A549 (cell line): ENCODE data around the gene DLGAP1.
"Not testable (repeated sequence)": the region's sequence is repeated elsewhere in the genome, so short reads cannot be mapped to it uniquely, and the experiment has no call there.

Source experiments
- CBX2 ChIP-seq: fragments of 200-600 bp; sonication (generic); IDR thresholded peaks from 2 replicates; pipeline ENCODE4 v1.6.1; 2016; ENCODE audit warnings: low read depth, mild to moderate bottlenecking, borderline replicate concordance
- TF ChIP-seq, protein P1 (sequence below): fragments of >200 bp; sonication (Bioruptor Twin); formaldehyde crosslinking; IDR thresholded peaks from 3 replicates; pipeline ENCODE4 v1.5.1; 2016
- TF ChIP-seq, protein P2 (sequence below): fragments of 200-600 bp; sonication (generic); IDR thresholded peaks from 2 replicates; pipeline ENCODE4 v1.6.1; 2016; ENCODE audit warnings: antibody characterized with exemption, mild to moderate bottlenecking, moderate library complexity

DNA sequence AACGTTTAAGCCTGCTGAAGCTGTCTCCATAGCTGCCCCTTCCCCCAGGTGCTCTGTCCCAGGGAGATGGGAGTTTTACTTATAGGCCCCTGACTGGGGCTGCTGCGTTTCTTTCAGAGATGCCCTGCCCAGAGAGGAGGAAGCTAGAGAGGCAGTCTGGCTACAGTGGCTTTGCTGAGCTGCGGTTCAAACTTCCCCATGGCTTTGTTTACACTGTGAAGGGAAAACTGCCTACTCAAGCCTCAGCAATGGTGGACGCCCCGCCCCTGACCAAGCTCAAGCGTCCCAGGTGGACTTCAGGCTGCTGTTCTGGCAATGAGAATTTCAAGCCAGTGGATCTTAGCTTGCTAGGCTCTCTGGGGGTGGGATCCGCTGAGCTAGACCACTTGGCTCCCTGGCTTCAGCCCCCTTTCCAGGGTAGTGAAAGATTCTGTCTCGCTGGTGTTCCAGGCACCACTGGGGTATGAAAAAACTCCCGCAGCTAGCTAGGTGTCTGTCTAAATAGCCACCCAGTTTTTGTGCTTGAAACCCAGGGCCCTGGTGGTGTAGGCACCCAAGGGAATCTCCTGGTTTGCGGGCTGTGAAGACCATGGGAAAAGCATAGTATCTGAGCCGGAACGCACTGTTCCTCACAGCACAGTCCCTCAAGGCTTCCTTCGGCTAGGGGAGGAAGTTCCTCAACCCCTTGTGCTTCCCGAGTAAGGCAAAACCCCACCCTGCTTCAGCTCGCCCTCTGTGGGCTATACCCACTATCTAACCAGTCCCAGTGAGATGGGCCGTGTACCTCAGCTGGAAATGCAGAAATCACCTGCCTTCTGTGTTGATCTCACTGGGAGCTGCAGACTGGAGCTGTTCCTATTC lies 755.2 kb downstream of the DLGAP1 start:
- TF ChIP-seq, protein P1, sequence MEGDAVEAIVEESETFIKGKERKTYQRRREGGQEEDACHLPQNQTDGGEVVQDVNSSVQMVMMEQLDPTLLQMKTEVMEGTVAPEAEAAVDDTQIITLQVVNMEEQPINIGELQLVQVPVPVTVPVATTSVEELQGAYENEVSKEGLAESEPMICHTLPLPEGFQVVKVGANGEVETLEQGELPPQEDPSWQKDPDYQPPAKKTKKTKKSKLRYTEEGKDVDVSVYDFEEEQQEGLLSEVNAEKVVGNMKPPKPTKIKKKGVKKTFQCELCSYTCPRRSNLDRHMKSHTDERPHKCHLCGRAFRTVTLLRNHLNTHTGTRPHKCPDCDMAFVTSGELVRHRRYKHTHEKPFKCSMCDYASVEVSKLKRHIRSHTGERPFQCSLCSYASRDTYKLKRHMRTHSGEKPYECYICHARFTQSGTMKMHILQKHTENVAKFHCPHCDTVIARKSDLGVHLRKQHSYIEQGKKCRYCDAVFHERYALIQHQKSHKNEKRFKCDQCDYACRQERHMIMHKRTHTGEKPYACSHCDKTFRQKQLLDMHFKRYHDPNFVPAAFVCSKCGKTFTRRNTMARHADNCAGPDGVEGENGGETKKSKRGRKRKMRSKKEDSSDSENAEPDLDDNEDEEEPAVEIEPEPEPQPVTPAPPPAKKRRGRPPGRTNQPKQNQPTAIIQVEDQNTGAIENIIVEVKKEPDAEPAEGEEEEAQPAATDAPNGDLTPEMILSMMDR, result not testable (repeated sequence)
- not testable (repeated sequence) for TF ChIP-seq CBX2
- TF ChIP-seq, protein P2, sequence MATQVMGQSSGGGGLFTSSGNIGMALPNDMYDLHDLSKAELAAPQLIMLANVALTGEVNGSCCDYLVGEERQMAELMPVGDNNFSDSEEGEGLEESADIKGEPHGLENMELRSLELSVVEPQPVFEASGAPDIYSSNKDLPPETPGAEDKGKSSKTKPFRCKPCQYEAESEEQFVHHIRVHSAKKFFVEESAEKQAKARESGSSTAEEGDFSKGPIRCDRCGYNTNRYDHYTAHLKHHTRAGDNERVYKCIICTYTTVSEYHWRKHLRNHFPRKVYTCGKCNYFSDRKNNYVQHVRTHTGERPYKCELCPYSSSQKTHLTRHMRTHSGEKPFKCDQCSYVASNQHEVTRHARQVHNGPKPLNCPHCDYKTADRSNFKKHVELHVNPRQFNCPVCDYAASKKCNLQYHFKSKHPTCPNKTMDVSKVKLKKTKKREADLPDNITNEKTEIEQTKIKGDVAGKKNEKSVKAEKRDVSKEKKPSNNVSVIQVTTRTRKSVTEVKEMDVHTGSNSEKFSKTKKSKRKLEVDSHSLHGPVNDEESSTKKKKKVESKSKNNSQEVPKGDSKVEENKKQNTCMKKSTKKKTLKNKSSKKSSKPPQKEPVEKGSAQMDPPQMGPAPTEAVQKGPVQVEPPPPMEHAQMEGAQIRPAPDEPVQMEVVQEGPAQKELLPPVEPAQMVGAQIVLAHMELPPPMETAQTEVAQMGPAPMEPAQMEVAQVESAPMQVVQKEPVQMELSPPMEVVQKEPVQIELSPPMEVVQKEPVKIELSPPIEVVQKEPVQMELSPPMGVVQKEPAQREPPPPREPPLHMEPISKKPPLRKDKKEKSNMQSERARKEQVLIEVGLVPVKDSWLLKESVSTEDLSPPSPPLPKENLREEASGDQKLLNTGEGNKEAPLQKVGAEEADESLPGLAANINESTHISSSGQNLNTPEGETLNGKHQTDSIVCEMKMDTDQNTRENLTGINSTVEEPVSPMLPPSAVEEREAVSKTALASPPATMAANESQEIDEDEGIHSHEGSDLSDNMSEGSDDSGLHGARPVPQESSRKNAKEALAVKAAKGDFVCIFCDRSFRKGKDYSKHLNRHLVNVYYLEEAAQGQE, result not testable (repeated sequence)
